Activated gamma-delta T cell treated with Interleukin-2 at 50 U/mL for 16 hours (primary cell): ENCODE results near the gene TRANK1.

Source experiments
- DNase-seq: peaks from one replicate; pipeline ENCODE4 v3.0.0-alpha.2; 2020

TRANK1 gene

DNA sequence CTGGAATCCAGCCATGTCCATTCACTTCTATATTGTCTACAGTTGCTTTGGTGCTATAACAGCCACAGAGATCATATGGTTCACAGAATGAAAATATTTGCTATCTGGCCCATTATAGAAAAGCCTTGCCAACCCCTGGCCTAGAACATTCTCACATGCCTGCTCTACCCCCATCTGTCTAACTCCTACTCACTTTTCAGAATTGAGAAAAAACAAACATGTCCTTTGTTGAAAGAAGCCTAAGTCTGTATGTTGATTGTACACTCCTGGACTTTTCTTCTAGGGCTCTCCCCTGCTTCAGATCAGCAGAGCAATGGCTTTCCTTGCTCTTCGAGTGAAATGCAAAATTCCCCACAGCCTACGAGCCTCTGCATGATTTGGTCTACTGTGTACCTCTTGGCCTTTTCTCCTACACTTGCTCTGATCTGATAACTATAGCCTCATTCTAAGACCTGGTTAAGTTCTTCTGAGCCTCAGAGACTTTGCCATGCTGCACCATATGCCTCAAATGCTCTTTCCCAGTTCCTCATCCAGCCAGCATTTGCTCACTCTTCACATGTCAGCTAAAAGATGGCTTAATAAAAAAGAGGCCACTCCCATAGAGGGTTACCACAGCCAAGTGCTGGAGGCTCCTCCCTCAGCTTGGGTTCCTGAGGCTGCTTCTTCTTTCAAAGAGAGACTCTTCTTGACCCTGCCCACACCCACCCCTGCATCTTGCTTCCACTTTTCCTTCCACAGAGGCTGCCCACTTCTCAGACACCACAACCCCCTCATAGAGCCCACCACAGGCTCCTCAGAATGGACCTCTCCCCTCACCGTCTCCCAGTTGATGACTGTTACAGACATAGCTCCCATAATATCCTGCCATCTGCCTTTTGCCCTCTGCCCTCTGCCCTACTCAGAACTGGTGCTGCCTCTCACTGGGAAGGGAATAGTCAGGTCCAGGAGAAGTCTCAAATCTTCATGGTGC, 157.6 kb downstream of the TRANK1 start:
- no peak for DNase-seq

DNA sequence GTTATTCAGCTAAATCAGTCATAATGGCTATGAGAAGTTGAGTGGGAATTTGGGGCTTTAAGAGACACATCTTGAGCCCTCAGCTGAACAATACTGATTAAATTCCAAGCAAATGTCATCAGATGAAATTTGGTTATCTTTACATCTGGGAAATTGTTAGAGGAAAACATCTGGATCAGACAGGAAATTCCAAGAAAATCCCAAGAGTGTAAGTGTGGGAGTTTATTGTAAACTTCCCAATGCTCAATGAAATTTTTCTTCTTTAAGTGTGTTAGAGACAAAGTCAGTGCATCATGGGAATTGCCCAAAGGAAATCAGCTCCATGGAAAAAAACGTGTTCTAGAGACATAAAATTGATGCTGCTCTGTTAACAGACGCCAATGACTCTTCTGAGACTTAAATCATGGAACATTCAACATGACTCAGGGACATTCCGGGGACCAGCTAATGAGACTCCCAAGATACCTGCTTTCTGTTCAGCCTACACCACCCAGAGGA, 160.7 kb downstream of the TRANK1 start:
- DNase-seq, result no peak

DNA sequence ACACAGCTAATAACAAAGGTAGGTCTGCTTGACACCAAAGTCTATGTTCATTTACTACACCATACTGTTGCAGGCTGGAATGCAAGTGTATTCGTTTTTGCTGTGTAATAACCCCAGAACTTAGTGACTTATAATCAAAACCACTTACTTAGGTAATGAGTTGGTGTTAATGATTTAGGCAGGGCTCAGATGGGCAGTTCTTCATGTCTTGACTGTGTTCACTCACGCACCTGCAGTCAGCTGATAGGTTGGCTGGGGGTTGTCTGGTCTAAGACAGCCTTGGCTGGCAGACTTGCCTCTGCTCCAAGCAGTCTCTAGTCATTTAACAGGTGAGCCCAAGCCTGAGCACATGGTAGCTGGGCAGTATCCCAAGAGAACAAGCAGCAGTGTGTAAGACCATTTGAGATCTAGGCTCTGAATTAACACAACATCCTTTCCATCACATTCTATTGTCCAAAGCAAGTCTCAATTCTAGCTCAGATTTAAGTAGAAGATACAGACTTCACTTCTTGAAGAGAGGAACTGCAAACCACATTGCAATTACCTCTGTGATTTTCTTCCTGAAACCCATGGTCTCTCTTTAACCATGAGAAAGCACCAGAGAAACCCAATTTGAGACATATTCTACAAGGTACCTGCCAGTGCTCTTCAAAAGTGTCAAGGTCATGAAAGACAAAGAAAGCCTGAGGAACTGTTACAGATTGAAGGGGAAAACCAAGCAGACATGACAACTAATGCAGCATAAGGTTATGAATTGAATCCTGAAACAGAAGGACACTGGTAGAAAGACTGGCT, 167.2 kb downstream of the TRANK1 start:
- DNase-seq, result no peak
